BLaER1 treated with 17β-estradiol and CSF1 and Interleukin-3, amounts not matched to agents 10 nM and 100 nM (cell line): Measurements from ENCODE around the gene PTPRD.
A peak's percentile ranks its signal among the peaks of the same experiment; 100 is the strongest.

Source experiments
- H3K27ac ChIP-seq, 11 experiments: shearing (Covaris generic); formaldehyde crosslinking; 2 replicates each; pipeline ENCODE4 v1.8.1; 2022
- H3K27me3 ChIP-seq, 11 experiments: shearing (Covaris generic); formaldehyde crosslinking; 2 replicates each; pipeline ENCODE4 v1.8.1; 2022
- H3K36me3 ChIP-seq, 11 experiments: shearing (Covaris generic); formaldehyde crosslinking; 2 replicates each; pipeline ENCODE4 v1.8.1; 2022
- H3K4me1 ChIP-seq, 10 experiments: shearing (Covaris generic); formaldehyde crosslinking; 2 replicates each; pipeline ENCODE4 v1.8.1; 2022
- H3K4me2 ChIP-seq, 11 experiments: shearing (Covaris generic); formaldehyde crosslinking; 2 replicates each; pipeline ENCODE4 v1.8.1; 2022
- H3K4me3 ChIP-seq, 10 experiments: shearing (Covaris generic); formaldehyde crosslinking; 2 replicates each; pipeline ENCODE4 v1.8.1; 2022
- H3K9ac ChIP-seq, 11 experiments: shearing (Covaris generic); formaldehyde crosslinking; 2 replicates each; pipeline ENCODE4 v1.8.1; 2022
- H3K9me3 ChIP-seq, 11 experiments: shearing (Covaris generic); formaldehyde crosslinking; replicated peaks in 1 of 11; 2 replicates each; pipeline ENCODE4 v1.8.1; 2022
- H4K20me1 ChIP-seq, 11 experiments: shearing (Covaris generic); formaldehyde crosslinking; 2 replicates each; pipeline ENCODE4 v1.8.1; 2022
- Cebpa-rat ChIP-seq, 11 experiments: shearing (Covaris generic); IDR thresholded peaks; 2 replicates each; pipeline ENCODE4 v1.8.1; 2022

Gene PTPRD

GRCh38 chr9:8832386-8832785 lies 1780.4 kb downstream of the PTPRD start:
- no peak for TF ChIP-seq Cebpa-rat (IDR thresholded peaks at IDR 0.05)
- Histone ChIP-seq H3K27ac (no peak overlapping the region), H3K9ac (no peak overlapping the region), H3K4me3 (no peak overlapping the region), H3K9me3 (no peaks in the 10 kb centered on the region), H3K36me3 (no peaks in the 10 kb centered on the region), H3K4me1 (peaks cover 0 to 10% (median 0%) of the 10 kb centered on the region in 10 experiments; a peak in 1 of 20 replicates), H3K27me3 (no peaks in the 10 kb centered on the region), H4K20me1 (no peaks in the 10 kb centered on the region), H3K4me2 (no peak overlapping the region)

DNA sequence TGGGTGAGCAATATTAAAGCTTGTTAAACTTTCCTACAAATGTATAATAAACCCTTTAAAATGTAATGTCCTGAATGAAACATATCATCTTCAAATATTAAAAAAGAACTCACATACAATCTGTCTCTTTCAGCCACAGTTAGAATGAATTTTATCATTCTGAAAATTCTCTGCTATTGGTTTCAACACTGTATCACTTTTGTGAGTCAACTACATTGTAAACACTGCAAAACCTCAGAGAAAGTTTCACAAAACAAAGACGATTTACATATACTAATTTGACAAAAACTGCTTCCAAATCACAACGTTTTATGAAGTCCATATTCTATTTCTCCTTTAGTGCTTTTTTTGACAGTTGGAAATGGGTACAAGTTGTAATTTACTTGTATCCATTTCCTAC lies 1781.2 kb downstream of the PTPRD start:
- Histone ChIP-seq H3K9ac (no peak overlapping the region), H3K27me3 (no peaks in the 10 kb centered on the region), H3K4me2 (no peak overlapping the region), H3K4me1 (peaks cover 0 to 10% (median 0%) of the 10 kb centered on the region in 10 experiments; a peak in 1 of 20 replicates), H3K36me3 (no peaks in the 10 kb centered on the region), H3K4me3 (no peak overlapping the region), H3K9me3 (no peaks in the 10 kb centered on the region), H3K27ac (no peak overlapping the region), H4K20me1 (no peaks in the 10 kb centered on the region)
- TF ChIP-seq Cebpa-rat (IDR thresholded peaks at IDR 0.05) = no peak

DNA sequence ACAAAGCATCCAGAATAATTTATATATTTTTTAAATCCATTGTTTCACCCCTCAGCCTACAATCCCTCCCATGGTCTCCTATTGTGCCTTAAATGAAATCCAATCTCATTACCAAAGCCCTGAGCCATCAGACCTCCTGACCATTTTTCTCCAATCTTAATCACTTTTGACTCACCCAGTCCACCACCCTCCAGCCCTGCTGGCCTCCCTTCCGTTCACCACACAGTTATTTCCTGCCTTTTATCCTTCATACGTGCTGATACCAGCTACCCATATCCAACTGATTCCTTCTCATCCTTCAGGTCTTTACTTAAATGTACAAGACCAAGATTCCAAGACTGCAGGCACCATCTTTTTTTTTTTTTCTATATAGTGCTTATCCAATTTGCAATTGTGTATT lies 1786.5 kb downstream of the PTPRD start:
- Histone ChIP-seq H3K27ac (no peak overlapping the region), H3K9me3 (peaks cover 0 to 9% (median 5%) of the 10 kb centered on the region in 11 experiments; a peak in 8 of 22 replicates), H4K20me1 (no peaks in the 10 kb centered on the region), H3K4me3 (no peak overlapping the region), H3K4me1 (peaks cover 0 to 7% (median 0%) of the 10 kb centered on the region in 10 experiments; a peak in 2 of 20 replicates), H3K36me3 (no peaks in the 10 kb centered on the region), H3K27me3 (no peaks in the 10 kb centered on the region), H3K4me2 (no peak overlapping the region), H3K9ac (no peak overlapping the region)
- no peak for TF ChIP-seq Cebpa-rat (IDR thresholded peaks at IDR 0.05)

GRCh38 chr9:8825585-8826147 lies 1787.1 kb downstream of the PTPRD start:
- Histone ChIP-seq H3K36me3 (no peaks in the 10 kb centered on the region), H3K9me3 (peaks cover 0 to 9% (median 5%) of the 10 kb centered on the region in 11 experiments; a peak in 8 of 22 replicates), H3K27ac (no peak overlapping the region), H4K20me1 (no peaks in the 10 kb centered on the region), H3K9ac (no peak overlapping the region), H3K4me3 (no peak overlapping the region), H3K4me1 (peaks cover 0 to 7% (median 0%) of the 10 kb centered on the region in 10 experiments; a peak in 2 of 20 replicates), H3K4me2 (no peak overlapping the region), H3K27me3 (no peaks in the 10 kb centered on the region)
- no peak for TF ChIP-seq Cebpa-rat (IDR thresholded peaks at IDR 0.05)

DNA sequence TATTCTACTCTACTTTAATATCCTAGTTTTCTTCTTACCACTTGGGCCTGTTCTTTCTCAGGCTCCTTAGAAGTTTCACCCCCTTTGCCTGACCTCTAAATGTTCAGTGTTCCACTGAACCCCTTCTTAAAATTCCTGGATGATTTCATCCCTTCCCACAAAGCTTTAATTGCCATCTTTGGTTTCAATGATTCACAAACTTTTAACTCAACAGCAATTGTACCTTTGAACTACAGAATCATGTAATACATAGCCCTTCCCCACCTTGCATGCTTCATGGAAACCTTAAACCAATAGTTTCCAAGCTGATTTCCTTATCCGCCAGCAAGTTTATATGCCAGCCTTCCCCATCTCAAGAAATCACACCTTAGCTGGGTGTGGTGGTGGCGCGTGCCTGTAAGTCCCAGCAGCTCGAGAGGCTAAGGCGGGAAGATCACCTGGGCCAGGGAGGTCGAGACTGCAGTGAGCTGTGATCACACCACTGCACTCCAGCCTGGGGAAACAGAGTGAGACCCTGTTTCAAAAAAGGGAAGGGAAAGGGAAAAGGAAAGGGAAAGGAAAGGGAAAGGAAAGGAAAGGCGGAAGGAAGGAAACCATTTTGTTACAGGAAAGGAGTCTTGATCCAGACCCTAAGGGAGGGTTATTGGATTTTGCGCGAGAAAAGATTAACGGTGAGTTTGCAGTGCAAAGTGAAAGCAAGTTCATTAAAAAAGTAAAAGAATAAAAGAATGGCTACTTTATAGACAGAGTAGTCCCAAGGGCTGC lies 1789.5 kb downstream of the PTPRD start:
- H3K4me2 ChIP-seq = no peak overlapping the region
- H3K4me1 ChIP-seq = peaks cover 0 to 7% (median 0%) of the 10 kb centered on the region in 10 experiments; a peak in 2 of 20 replicates
- H4K20me1 ChIP-seq = no peaks in the 10 kb centered on the region
- H3K36me3 ChIP-seq = no peaks in the 10 kb centered on the region
- TF ChIP-seq Cebpa-rat (IDR thresholded peaks at IDR 0.05) = no peak
- no peak overlapping the region for H3K27ac ChIP-seq
- H3K27me3 ChIP-seq = no peaks in the 10 kb centered on the region
- no peak overlapping the region for H3K9ac ChIP-seq
- H3K4me3 ChIP-seq = no peak overlapping the region
- peaks cover 0 to 9% (median 5%) of the 10 kb centered on the region in 11 experiments; a peak in 8 of 22 replicates for H3K9me3 ChIP-seq

GRCh38 chr9:8822667-8823025 lies 1790.2 kb downstream of the PTPRD start:
- Histone ChIP-seq H3K27me3 (no peaks in the 10 kb centered on the region), H3K9me3 (peaks cover 0 to 9% (median 5%) of the 10 kb centered on the region in 11 experiments; a peak in 8 of 22 replicates)
- no peak for TF ChIP-seq Cebpa-rat (IDR thresholded peaks at IDR 0.05)

DNA sequence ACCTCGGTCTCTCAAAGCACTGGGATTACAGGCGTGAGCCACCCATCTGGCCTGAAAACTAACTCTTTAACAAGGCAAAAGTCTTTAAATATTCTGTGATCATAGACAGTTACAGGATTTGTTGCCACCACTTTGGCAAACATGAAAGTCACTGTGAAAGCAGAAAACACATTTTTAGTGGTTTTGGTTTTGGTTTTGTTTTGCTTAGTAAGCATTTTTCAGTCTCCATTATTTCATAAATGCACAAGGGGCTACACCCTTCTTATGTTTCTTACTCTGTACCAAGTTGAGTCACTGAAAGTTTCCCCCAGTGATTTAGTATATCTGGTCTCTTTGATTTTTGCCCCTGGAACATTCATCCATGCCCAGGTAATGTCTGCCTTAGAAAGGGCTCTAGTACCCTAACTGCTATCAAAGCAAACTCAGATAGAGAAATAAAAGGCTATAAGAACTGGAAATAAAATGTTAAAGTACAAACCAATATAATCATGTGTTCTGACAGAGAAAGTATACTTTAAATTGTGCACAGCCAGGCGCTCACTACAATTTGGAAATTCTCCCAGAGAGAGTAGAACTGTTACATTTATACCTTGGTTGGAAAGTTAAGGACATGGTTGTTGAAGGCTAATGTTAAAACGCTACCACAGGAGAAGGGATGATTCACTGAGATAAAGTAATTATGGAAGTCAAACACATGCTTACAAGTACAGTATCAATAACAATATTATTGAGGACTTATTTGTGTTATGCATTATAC lies 1790.7 kb downstream of the PTPRD start:
- Histone ChIP-seq H3K27ac (peak overlapping the region in 5 of 11 experiments; percentile 4 to 45 (median 30); a peak in 6 of 22 replicates), H3K9ac (no peak overlapping the region), H3K27me3 (no peaks in the 10 kb centered on the region), H3K4me1 (peaks cover 0 to 7% (median 0%) of the 10 kb centered on the region in 10 experiments; a peak in 4 of 20 replicates), H3K36me3 (no peaks in the 10 kb centered on the region), H4K20me1 (no peaks in the 10 kb centered on the region), H3K4me2 (peak overlapping the region in 4 of 11 experiments; percentile 1 to 20 (median 14); a peak in 3 of 22 replicates), H3K4me3 (no peak overlapping the region), H3K9me3 (peaks cover 0 to 9% (median 5%) of the 10 kb centered on the region in 11 experiments; a peak in 8 of 22 replicates)
- no peak for TF ChIP-seq Cebpa-rat (IDR thresholded peaks at IDR 0.05)

More at GRCh38 chr9:8822667-8823025, 1790.2 kb downstream of the PTPRD start:
- Histone ChIP-seq H4K20me1 (no peaks in the 10 kb centered on the region), H3K4me1 (peaks cover 0 to 7% (median 0%) of the 10 kb centered on the region in 10 experiments; a peak in 2 of 20 replicates), H3K4me2 (no peak overlapping the region), H3K36me3 (no peaks in the 10 kb centered on the region), H3K4me3 (no peak overlapping the region), H3K9ac (no peak overlapping the region), H3K27ac (no peak overlapping the region)

DNA sequence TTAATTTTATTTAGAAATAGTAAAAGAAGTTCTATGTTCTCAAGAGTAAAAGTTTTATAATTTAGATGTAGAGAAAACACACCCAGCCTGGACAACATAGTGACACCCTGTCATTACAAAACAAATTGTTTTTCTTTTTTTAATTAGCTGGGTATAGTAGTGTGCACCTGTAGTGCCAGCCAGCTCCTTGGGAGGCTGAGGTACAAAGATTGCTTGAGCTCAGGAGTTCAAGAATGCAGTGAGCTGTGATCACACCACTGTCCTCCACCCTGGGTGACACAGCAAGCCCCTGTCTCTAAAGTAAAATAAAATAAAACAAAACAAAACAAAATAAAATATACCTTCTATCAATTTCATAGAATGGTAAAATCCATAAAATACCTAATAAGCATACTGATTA lies 1795.5 kb downstream of the PTPRD start:
- Histone ChIP-seq H3K36me3 (no peaks in the 10 kb centered on the region), H4K20me1 (no peaks in the 10 kb centered on the region), H3K27ac (no peak overlapping the region), H3K4me2 (no peak overlapping the region), H3K4me3 (no peak overlapping the region), H3K27me3 (no peaks in the 10 kb centered on the region), H3K9me3 (no peaks in the 10 kb centered on the region), H3K9ac (no peak overlapping the region), H3K4me1 (peaks cover 0 to 14% (median 7%) of the 10 kb centered on the region in 10 experiments; a peak in 9 of 20 replicates)
- TF ChIP-seq Cebpa-rat (IDR thresholded peaks at IDR 0.05) = no peak

DNA sequence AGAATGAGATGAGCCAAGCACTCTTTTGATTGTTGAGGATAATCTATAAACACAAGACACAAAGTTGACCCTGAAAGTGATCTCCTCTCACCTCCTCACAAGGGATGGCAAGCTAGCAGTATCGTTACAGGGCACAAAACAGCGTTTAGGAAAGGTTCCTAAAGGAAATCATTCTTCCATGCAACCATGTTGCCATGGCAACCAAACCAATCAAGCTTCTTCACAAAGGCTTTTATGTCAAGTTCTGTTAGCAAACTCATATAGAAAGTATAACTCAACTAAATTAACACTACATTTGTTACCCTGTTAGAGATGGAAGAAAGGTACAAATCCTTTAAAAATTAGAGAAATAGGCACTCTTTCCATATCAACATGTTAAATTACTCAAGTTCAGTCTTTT lies 1796.4 kb downstream of the PTPRD start:
- no peak overlapping the region for H3K4me3 ChIP-seq
- peaks cover 0 to 14% (median 7%) of the 10 kb centered on the region in 10 experiments; a peak in 9 of 20 replicates for H3K4me1 ChIP-seq
- H3K9me3 ChIP-seq = no peaks in the 10 kb centered on the region
- peak overlapping the region in 5 of 11 experiments; percentile 18 to 40 (median 24); a peak in 7 of 22 replicates for H3K4me2 ChIP-seq
- H3K27ac ChIP-seq = no peak overlapping the region
- H3K36me3 ChIP-seq = no peaks in the 10 kb centered on the region
- no peaks in the 10 kb centered on the region for H4K20me1 ChIP-seq
- no peaks in the 10 kb centered on the region for H3K27me3 ChIP-seq
- H3K9ac ChIP-seq = no peak overlapping the region
- no peak for TF ChIP-seq Cebpa-rat (IDR thresholded peaks at IDR 0.05)
